ENCODE measurements around the gene TBXA2R. TPM values are rescaled to one million over a fixed set of nuclear protein-coding genes. Genes with fewer than 3 reads are reported as not detected.
"Not testable (repeated sequence)": the region's sequence is repeated elsewhere in the genome, so short reads cannot be mapped to it uniquely, and the experiment has no call there.

TBXA2R gene
- 2.4 TPM for total RNA-seq

DNA sequence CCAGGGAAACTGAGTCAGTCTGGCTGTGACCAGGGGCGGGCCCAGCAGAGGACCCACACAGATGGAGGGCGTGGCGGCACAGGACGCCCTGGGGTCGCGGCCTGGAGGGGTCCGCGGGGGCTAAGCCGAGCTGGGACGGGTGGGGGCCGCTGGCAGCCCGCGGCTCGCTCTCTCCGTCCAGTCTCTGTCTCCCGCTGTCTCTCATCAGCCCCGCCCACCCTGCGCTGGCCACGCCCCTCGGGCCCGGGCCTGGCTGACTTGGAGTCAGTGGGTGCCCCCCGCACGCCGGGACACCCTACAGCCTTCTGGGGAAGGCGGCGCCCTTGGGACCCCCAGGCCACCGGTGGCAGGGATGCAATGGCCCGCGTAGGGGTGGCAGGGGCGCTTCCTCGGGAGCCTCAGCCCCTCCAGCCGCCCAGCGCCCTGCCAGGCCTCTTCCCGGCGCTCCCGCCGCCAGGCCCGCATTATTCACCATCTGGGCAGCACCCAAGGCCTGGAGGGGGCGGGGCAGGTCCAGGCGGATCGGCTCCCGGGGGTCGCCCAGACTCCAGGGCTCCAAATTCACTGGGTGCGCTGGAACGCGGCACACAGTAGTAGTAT, at the start of gene TBXA2R:
TSS of gene TBXA2R (minus strand) at position 186 of the 600 bp plus-strand sequence. CDS start 6,241 bp downstream, outside the sequence.
- peak; percentile 27 for DNase-seq

DNA sequence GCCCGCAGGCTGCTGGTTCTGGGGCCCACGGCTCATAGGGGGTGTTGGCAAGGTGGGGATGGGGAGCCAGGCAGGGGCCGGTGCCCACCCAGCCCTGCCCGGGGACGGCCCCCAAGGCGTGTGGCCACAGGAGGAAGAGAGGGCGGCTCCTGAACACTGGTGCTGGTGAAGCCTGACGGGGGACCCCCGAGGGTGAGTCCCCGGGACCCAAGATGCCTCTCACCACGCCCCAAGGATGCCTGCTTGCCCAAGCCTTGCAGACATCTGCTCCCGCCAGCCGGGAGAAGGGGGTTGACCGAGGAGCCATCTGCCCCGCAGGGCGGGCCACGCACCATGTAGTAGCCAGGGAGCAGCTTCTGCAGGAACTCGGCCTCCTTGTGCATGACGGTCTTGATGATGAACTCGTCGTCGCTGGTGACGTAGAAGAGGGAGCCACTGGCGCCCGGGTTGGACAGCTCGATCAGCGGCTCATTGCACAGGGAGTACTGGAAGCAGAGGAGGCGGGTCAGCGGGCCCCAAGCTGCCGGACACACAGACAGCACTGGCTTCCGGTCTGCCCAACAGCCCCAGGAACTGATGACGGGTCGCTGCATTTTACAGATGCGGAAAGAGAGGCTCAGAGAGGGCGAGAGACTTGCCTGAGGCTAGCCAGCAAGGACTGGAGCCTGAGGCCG, 49.5 kb upstream of the TBXA2R start:
- DNase-seq = no peak

DNA sequence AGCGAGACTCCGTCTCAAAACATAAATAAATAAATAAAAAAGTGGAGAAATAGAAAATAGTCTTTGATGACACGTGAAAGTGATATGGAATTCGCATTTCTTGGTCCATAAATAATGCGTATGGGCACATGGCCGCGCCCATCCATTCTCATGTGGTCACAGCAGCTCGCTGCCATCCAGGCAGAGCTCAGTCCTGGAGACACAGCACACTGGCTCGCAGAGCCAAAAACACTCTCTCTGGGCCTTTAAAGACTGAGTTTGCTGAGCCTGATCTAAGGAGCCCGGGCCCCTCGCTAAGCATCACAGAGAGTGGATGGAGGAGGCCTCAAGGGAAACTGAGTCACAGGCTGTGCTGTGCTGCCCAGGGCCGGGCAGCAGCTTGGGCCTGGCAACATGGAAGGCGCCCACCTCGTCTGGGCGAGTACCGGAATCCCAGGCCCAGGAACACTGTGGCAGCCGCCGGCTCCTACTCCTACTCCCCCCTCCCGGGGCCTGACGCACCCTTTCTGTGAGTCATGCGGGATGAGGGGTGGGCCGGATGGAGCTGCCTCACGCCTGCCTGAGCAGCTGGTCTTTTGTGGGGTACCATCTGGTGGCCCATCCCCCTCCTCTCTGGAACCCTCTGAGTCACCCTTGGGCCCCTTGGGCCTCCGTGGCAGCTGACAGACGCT, 48.9 kb upstream of the TBXA2R start:
- DNase-seq = peak; percentile 69

GRCh38 chr19:3653865-3654513, 47.3 kb upstream of the TBXA2R start:
- no peak for DNase-seq

- no peak for DNase-seq
Observed at GRCh38 chr19:3653081-3653795, 46.6 kb upstream of the TBXA2R start.

- DNase-seq = no peak
Observed at GRCh38 chr19:3652422-3652821, 45.7 kb upstream of the TBXA2R start.

GRCh38 chr19:3651684-3652083, 45.0 kb upstream of the TBXA2R start:
- no peak for DNase-seq

DNA sequence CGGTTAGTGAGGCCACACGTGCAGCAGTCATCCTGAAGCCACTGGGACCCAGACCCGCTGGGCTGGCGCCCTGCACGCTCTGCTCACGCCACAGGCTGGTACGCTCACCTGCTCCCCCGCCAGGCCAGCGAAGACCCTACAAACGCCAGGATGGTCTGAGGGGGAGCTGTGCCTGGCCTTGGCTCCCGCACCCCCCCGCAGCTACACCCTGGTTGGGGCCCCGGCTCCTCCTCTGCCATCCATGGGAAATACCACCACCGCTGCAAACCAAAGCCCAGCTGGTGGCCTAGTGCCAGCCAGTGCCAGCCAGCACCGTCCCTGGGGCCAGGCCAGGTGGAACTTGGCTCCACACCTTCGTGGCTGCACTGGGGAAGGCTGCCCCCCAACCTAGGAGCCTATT, 43.2 kb upstream of the TBXA2R start:
- no peak for DNase-seq

DNA sequence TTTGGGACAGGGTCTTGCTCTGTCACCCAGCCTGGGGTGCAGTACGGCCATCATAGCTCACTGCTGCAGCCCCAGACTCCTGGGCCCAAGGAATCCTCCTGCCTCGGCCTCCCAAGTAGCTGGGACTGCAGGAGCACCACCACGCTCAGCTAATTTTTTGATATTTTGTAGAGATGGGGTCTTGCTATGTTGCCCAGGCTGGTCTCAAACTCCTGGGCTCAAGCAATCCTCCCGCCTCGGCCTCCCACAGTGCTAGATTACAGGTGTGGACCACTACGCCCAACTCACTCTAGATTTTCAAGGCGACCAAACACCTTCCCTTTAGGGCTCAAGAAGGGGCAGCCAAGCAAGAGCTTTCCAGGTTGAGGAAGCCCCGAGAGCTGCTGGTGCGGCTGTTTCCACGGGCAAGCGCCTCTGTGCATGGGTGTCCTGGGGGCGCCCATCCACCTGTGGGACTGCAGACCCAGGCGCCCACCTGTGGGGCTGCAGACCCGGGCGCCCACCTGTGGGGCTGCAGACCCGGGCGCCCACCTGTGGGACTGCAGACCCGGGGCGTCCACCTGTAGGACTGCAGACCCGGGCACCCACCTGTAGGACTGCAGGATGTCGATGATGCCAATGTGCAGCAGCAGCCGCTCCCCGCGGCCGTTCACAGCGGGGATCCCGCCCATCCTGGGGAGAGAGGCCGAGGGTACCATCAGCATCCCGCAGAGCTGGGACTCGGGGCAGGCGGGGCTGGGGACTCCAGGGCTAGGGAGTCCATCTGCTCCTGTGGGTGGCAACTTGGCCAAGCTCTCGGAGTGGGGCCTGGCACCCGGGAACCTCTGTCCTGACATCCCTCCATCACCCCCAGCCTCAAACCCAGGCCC, 41.6 kb upstream of the TBXA2R start:
- no peak for DNase-seq

- DNase-seq = not testable (repeated sequence)
Observed at GRCh38 chr19:3647102-3647501, 40.4 kb upstream of the TBXA2R start.

- no peak for DNase-seq
Observed at GRCh38 chr19:3646336-3647092, 39.8 kb upstream of the TBXA2R start.

- DNase-seq = no peak
Observed at GRCh38 chr19:3645726-3646125, 39.1 kb upstream of the TBXA2R start.

GRCh38 chr19:3645067-3645396, 38.4 kb upstream of the TBXA2R start:
- no peak for DNase-seq

GRCh38 chr19:3644351-3645066, 37.8 kb upstream of the TBXA2R start:
- DNase-seq = no peak

GRCh38 chr19:3643674-3644313, 37.1 kb upstream of the TBXA2R start:
- no peak for DNase-seq

GRCh38 chr19:3642987-3643673, 36.5 kb upstream of the TBXA2R start:
- DNase-seq = no peak

DNA sequence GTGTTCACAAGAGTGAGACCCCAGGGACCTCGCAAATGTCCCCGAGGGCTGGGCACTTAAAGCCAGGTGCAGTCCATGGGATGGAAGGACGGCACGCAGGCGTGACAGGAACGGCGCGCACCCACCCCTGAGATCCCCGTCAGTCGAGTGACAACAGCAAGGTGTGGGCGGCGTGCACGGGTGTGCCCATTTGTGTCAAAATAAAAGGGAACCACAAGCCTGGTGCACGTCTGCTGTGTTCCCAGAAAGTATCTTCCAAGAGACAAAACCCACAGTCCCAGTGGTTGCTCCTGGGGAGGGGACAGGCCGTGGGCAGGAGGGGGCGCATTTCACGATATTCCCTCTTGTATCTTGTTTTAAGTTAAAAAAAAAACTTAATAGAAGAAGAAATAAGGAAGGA, 35.6 kb upstream of the TBXA2R start:
- no peak for DNase-seq

DNA sequence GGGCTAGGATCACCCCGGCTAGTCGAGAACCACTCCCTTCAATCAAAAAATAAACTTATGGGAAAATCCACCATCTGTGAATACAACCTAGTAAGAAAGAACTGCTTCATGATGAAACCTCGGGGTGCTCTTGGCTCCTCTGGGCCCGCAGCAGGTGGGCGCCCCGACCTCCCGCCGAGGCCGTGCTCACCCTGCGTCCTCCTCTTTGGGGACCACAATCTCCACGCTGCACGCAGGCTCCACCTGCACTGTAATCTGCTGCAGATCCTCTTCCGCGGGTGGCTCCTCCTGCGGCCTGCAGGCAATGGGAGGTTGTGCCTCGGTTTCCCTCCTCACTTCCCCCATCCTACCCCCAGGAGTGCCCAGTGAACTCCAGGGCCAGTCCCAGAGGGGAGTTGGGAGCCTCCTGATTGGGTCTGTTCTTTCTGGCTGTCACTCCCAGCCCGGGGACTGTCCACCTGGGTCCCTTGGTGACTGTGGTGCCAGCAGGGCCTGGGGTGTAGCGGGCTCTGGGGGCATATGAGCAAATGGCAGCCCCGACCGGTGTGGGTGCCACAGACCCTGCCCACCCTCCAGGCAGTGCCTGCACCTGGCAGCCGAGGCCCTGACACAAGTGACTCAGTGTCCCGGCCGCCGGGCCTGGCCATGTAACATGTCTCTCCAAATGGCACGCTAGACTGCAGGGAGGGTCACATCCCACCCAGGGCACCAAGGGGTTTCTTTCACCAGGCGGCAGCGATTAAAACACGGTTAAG, 35.0 kb upstream of the TBXA2R start:
- no peak for DNase-seq

Measured in tongue (tissue), 2 donors.